Measurements from ENCODE around the gene NCBP3.
"Not testable (repeated sequence)": the region's sequence is repeated elsewhere in the genome, so short reads cannot be mapped to it uniquely, and the experiment has no call there.

NCBP3 gene

DNA sequence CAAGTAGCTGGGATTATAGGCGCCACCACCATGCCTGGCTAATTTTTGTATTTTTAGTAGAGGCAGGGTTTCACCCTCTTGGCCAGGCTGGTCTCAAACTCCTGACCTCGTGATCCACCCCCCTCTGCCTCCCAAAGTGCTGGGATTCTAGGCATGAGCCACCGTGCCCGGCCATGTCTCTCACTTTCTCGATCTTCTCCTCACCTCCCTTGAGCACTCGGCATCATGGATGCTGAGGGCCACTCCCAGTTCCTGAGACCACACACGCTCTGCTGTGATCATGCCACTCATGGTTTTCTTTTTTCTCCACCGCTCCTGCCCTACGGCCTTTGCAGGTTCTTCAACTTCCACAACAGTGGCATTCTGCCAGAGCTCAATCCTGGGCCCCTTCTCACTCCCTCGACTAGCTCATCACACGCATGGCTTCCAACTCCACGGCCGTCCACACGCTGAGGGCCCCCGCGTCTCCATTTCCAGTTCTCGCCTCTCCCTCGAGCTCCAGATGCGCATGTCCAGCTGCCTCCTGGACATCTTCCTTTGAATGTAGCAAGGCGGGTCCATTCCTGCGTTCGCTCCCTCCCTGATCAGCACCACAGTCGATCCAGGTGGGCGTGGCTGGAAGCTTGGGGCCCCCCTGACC, 5.5 kb upstream of the NCBP3 start:
- no peak for TF ChIP-seq CTCF (IDR thresholded peaks at IDR 0.05; ENCODE audit: low read depth, low read length, missing control alignments)
- DNase-seq (ENCODE audit: extremely low read depth, low read depth), result no peak
- no peak overlapping the region for H3K4me3 ChIP-seq (replicated peaks; ENCODE audit: low read depth, low read length)

DNA sequence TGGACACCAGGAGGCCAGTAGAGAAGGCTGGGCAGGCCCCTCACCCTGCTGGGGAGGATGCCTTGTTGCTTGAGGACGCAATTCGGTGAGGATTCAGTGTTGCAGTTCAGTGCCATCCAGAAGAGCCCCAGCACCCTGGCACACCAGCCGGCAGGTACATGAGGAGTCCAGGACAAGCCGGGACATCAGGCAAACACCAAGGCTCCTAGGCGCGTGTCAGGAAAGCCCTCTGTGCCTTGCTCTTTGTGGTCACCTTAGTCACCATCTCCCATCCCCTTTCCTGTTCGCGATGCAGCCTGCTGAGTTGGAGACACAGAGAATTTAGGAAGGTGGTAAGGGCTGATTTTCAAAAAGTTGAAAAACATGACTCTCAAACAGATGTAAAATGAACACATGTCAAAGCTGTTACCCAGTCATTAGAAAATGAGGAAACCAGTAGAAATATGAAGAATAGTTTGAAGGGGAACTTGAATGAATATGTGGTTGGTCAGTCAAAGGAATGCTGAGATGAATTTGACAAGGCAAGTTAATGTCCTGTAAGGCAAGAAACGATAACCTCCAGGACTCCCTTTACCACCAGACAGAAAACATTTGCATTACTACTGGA, 2.3 kb upstream of the NCBP3 start:
- no peak overlapping the region for H3K4me3 ChIP-seq (replicated peaks; ENCODE audit: low read depth, low read length)
- no peak for TF ChIP-seq CTCF (IDR thresholded peaks at IDR 0.05; ENCODE audit: low read depth, low read length, missing control alignments)
- DNase-seq (ENCODE audit: extremely low read depth, low read depth), result no peak

DNA sequence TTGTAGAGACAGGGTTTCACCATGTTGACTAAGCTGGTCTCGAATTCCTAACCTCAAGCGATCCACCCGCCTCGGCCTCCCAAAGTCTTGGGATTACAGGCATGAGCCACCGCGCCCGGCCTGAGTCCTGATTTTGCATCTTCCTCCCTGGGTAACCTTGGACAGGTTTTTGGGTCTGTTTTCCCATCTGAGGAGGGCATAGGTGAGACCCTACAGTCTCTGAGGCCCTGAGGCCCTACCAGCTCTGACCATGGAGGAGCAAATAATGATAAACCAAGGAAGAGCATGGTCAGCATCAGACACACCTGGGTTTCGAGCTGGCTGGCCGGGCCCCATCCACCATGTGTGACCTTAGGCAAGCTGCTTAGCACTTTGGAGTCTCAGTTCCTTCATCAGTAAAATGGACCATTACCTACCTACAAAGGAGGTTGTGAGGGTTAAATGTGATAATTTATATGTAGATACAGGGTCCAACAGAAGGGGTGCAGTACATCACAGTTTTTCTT, 1.2 kb upstream of the NCBP3 start:
- no peak for DNase-seq (ENCODE audit: extremely low read depth, low read depth)
- no peak for TF ChIP-seq CTCF (IDR thresholded peaks at IDR 0.05; ENCODE audit: low read depth, low read length, missing control alignments)
- H3K4me3 ChIP-seq (replicated peaks; ENCODE audit: low read depth, low read length), result no peak overlapping the region

DNA sequence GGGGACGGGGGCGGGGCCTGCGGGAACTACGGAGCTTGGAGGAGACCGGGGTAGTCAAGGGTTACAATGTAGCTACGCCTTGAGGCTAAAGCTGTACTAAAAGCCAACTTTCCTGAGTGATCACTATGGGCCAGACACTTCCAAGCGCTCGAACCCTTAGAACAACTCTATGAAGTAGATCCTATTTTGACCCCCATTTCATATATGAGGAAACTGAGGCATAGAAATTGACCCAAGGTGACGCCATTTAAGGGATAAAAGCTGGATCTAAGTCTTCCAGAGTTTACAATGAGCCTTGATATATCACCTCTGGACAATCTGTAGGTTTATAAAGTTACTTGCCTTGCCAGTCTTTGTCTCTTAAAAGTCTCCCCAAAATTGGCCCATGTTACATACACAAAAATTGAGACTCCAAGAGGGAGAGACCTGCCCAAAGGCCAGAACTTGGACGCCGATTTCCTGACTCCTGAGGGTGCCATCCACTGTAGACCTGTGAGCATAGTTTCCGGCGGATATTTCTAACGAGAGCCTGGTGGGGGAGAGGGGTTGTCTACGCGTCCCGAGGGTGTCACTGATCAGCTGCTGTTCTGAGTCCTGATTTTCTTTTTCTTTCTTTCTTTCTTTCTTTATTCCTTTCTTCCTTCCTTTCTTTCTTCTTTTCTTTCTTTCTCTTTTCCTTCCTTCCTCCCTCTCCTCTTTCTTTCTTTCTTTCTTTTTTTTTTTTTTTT, 555 bp upstream of the NCBP3 start:
- H3K4me3 ChIP-seq (replicated peaks; ENCODE audit: low read depth, low read length), result peak overlapping the region; percentile 86; the same call in 1 of the 2 replicates
- no peak for TF ChIP-seq CTCF (IDR thresholded peaks at IDR 0.05; ENCODE audit: low read depth, low read length, missing control alignments)
- DNase-seq (ENCODE audit: extremely low read depth, low read depth), result no peak

DNA sequence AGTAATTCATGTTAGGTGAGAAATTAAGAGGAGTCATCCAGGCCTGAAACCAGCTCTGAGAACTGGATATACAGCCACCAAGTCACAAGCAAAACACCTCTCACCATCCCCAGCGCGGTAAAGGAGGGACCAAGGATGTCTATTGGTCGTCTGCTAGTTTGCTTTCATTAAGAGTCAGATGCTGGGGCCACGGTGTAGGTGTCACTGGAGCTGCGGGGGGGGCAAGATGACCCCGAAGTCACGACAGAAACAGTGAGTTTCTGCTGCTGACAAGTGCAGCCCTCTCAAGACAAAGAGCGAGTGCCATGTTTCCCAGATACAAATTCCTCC, 790 bp downstream of the NCBP3 start:
- no peak for DNase-seq (ENCODE audit: extremely low read depth, low read depth)
- H3K4me3 ChIP-seq (replicated peaks; ENCODE audit: low read depth, low read length), result peak overlapping the region; percentile 86
- no peak for TF ChIP-seq CTCF (IDR thresholded peaks at IDR 0.05; ENCODE audit: low read depth, low read length, missing control alignments)

- not testable (repeated sequence) for DNase-seq (ENCODE audit: extremely low read depth, low read depth)
- H3K4me3 ChIP-seq (replicated peaks; ENCODE audit: low read depth, low read length), result peak overlapping the region; percentile 86
Measured at GRCh38 chr17:3844556-3844955, 1.5 kb downstream of the NCBP3 start.

GRCh38 chr17:3843935-3844516, 2.0 kb downstream of the NCBP3 start:
- peak; percentile 76 for TF ChIP-seq CTCF (IDR thresholded peaks at IDR 0.05; ENCODE audit: low read depth, low read length, missing control alignments)
- DNase-seq (ENCODE audit: extremely low read depth, low read depth), result no peak
- no peak overlapping the region for H3K4me3 ChIP-seq (replicated peaks; ENCODE audit: low read depth, low read length)
